ENCODE measurements around the gene SLC41A3. TPM values are rescaled to one million over a fixed set of nuclear protein-coding genes. Genes with fewer than 3 reads are reported as not detected.

The SLC41A3 gene
- total and polyA plus RNA-seq, 7 donors, result 5.1 to 59.5 (median 28.9) TPM

- Histone ChIP-seq H3K36me3 (peaks cover 0 to 12% (median 5%) of the 10 kb centered on the region in 4 donors), H3K27ac (no peak overlapping the region), H3K9me3 (no peaks in the 10 kb centered on the region), H3K27me3 (no peaks in the 10 kb centered on the region), H3K4me3 (no peak overlapping the region), H3K4me1 (peaks cover 0 to 5% (median 0%) of the 10 kb centered on the region in 4 donors)
- intact Hi-C loops (cut with DNase I), result no loop called here
- no peak for DNase-seq
- TF ChIP-seq EP300 (IDR thresholded peaks at IDR 0.05) (no peak), POLR2A (IDR thresholded peaks at IDR 0.05) (no peak), POLR2AphosphoS5 (IDR thresholded peaks at IDR 0.05) (no peak)
- TF ChIP-seq, protein P1, sequence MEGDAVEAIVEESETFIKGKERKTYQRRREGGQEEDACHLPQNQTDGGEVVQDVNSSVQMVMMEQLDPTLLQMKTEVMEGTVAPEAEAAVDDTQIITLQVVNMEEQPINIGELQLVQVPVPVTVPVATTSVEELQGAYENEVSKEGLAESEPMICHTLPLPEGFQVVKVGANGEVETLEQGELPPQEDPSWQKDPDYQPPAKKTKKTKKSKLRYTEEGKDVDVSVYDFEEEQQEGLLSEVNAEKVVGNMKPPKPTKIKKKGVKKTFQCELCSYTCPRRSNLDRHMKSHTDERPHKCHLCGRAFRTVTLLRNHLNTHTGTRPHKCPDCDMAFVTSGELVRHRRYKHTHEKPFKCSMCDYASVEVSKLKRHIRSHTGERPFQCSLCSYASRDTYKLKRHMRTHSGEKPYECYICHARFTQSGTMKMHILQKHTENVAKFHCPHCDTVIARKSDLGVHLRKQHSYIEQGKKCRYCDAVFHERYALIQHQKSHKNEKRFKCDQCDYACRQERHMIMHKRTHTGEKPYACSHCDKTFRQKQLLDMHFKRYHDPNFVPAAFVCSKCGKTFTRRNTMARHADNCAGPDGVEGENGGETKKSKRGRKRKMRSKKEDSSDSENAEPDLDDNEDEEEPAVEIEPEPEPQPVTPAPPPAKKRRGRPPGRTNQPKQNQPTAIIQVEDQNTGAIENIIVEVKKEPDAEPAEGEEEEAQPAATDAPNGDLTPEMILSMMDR (IDR thresholded peaks at IDR 0.05), result no peak
- WGBS, 2 donors, result 83 to 91% methylated on average over 8 of the region's 8 CpGs
Observed at GRCh38 chr3:126063358-126063965, 20.5 kb downstream of the SLC41A3 start.

DNA sequence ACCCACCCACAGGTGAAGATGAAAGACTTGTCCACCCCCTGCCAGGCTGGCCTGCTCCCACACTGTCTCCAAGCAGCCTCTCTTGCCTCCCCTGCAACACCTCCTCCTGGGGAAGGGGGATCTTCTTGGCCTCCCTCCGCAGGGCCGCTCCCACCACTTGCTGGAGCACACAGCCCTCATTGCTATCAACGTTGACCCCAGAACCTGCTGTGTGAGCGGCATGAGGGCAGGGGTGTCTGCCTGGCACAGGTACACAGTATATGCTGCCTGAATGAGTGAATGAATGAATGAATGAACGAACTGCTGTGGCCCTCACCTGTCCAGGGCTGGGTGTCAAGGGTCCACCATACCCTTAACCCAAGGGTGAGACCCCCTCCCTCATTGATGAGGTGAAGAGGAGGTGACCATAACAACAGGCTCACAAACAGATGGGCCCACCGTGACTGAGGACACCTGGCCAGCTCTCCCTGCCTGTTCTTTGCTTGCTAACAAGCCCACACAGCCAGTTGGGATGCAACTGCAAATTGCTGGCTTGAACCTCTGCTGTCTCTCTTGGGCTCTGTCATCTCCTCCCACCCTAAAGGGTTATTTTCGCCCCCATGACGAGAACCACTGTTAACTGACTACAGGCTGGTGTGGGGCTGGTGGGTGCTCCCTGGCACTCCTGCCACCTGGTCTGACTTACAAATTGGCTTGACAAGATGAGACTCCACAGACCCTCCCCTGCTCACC lies 22.5 kb downstream of the SLC41A3 start:
- no peak overlapping the region for H3K27ac ChIP-seq
- 88 to 93% methylated on average over 8 of the region's 8 CpGs for WGBS, 2 donors
- intact Hi-C loops (cut with DNase I), result no loop called here
- H3K4me3 ChIP-seq, result no peak overlapping the region
- H3K9me3 ChIP-seq, result no peaks in the 10 kb centered on the region
- peaks cover 0 to 9% (median 0%) of the 10 kb centered on the region in 4 donors for H3K36me3 ChIP-seq
- no peaks in the 10 kb centered on the region for H3K27me3 ChIP-seq
- peaks cover 0 to 5% (median 0%) of the 10 kb centered on the region in 4 donors for H3K4me1 ChIP-seq
- no peak for TF ChIP-seq EP300 (IDR thresholded peaks at IDR 0.05)
- TF ChIP-seq POLR2A (IDR thresholded peaks at IDR 0.05), result no peak
- TF ChIP-seq, protein P1 (IDR thresholded peaks at IDR 0.05), result no peak
- no peak for TF ChIP-seq POLR2AphosphoS5 (IDR thresholded peaks at IDR 0.05)
- DNase-seq, result no peak

DNA sequence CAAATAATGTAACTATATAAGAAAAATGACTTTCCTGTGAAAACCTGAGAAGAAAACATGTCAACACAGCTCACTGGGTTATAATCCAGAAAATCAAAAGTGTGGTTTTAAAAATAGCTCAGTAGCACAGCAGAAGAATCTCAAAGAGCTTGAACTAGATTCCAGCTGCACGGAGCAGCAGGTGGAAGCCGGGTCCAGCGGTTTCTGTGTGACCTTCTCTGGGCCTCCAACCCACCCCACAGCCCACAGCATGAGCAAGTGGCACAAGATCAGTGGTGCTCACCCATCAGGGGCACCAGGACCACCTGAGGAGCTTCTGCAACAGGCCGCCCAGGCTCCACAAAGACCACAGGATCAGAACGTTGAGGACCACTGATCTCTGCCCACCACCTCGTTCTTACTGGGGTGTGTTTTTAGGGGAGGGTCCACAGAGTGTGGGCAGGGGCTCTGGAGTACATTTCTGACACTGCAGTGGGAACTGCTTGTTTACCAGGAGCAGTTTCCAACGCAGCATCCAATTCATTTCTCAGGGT lies 23.2 kb downstream of the SLC41A3 start:
- Histone ChIP-seq H3K4me1 (peaks cover 0 to 5% (median 0%) of the 10 kb centered on the region in 4 donors), H3K4me3 (no peak overlapping the region), H3K9me3 (no peaks in the 10 kb centered on the region), H3K27me3 (no peaks in the 10 kb centered on the region), H3K27ac (no peak overlapping the region), H3K36me3 (peaks cover 0 to 3% (median 0%) of the 10 kb centered on the region in 4 donors)
- DNase-seq, result no peak
- WGBS, 2 donors, result 94% methylated on average over 7 of the region's 7 CpGs
- intact Hi-C loops (cut with DNase I), result no loop called here
- TF ChIP-seq, protein P1 (IDR thresholded peaks at IDR 0.05), result no peak
- TF ChIP-seq EP300 (IDR thresholded peaks at IDR 0.05), result no peak
- TF ChIP-seq POLR2AphosphoS5 (IDR thresholded peaks at IDR 0.05), result no peak
- no peak for TF ChIP-seq POLR2A (IDR thresholded peaks at IDR 0.05)

DNA sequence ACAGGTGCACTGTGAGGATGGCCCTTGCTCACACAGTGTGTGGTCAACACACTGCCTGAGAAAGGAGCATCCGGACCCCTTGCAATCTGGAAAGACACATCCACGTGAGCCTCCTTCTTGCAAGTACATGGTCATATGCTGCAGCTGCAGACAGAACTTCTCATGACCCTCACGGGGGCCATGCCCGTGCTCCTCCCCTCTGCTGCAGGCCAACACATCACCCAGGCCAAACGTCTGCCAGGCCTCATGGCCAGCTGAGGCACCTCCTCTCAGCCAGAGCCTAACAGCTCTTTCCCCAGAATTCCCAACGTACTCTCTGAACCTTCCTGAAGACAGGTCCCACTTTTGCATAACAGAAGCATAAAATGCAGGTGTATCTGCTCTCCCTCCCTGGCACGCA lies 25.3 kb downstream of the SLC41A3 start:
- Histone ChIP-seq H3K4me3 (no peak overlapping the region), H3K36me3 (peaks cover 0 to 3% (median 0%) of the 10 kb centered on the region in 4 donors), H3K27ac (no peak overlapping the region), H3K27me3 (no peaks in the 10 kb centered on the region), H3K9me3 (no peaks in the 10 kb centered on the region), H3K4me1 (no peaks in the 10 kb centered on the region)
- no peak for DNase-seq
- TF ChIP-seq POLR2A (IDR thresholded peaks at IDR 0.05) (no peak), POLR2AphosphoS5 (IDR thresholded peaks at IDR 0.05) (no peak), EP300 (IDR thresholded peaks at IDR 0.05) (no peak)
- TF ChIP-seq, protein P1 (IDR thresholded peaks at IDR 0.05), result no peak
- 77 to 82% methylated on average over 7 of the region's 7 CpGs for WGBS, 2 donors
- intact Hi-C loops (cut with DNase I), result no loop called here
